ENCODE data around the gene P4HTM.

The P4HTM gene

GRCh38 chr3:48982016-48982415 lies 8.0 kb upstream of the P4HTM start:
- TF ChIP-seq CTCF (IDR thresholded peaks at IDR 0.05; ENCODE audit: low read depth, low read length, missing control alignments): no peak
- in situ Hi-C loops (cut with HindIII; ENCODE audit: low sequenced_read_pairs): no loop called here
- DNase-seq (ENCODE audit: low read depth): no peak
- H3K4me3 ChIP-seq (ENCODE audit: low read depth, low read length): no peak overlapping the region

GRCh38 chr3:48982686-48983085 lies 7.4 kb upstream of the P4HTM start:
- DNase-seq (ENCODE audit: low read depth): no peak
- TF ChIP-seq CTCF (IDR thresholded peaks at IDR 0.05; ENCODE audit: low read depth, low read length, missing control alignments): no peak
- in situ Hi-C loops (cut with HindIII; ENCODE audit: low sequenced_read_pairs): no loop called here
- no peak overlapping the region for H3K4me3 ChIP-seq (ENCODE audit: low read depth, low read length)

GRCh38 chr3:48983096-48983495 lies 6.9 kb upstream of the P4HTM start:
- in situ Hi-C loops (cut with HindIII; ENCODE audit: low sequenced_read_pairs): no loop called here
- no peak for DNase-seq (ENCODE audit: low read depth)

DNA sequence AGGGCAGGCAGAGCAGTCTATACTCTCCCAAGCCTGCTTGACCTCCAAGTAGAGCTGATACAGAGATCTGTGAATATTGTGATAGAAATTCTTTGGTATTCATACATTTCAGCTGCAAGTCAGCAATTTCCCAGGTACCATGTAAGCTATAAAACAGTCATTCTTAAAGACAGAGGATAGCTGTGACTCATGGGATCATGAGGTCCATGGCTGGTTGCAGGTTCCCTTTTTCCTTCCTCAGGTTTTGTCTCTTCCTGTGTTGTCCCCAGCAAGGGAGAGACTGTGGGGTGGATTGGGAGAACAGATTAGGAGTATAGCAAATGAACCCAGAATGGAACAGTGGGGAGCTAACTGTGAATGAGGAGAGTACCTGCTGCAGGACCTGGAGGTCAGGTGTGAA lies 5.4 kb upstream of the P4HTM start:
- no peak overlapping the region for H3K4me3 ChIP-seq (ENCODE audit: low read depth, low read length)
- in situ Hi-C loops (cut with HindIII; ENCODE audit: low sequenced_read_pairs): no loop called here
- DNase-seq (ENCODE audit: low read depth): no peak

More at GRCh38 chr3:48983096-48983495, 6.9 kb upstream of the P4HTM start:
- no peak for TF ChIP-seq CTCF (IDR thresholded peaks at IDR 0.05; ENCODE audit: low read depth, low read length, missing control alignments)
- no peak overlapping the region for H3K4me3 ChIP-seq (ENCODE audit: low read depth, low read length)

GRCh38 chr3:48985831-48986376 lies 4.1 kb upstream of the P4HTM start:
- DNase-seq (ENCODE audit: low read depth): no peak
- no peak for TF ChIP-seq CTCF (IDR thresholded peaks at IDR 0.05; ENCODE audit: low read depth, low read length, missing control alignments)
- in situ Hi-C loops (cut with HindIII; ENCODE audit: low sequenced_read_pairs): no loop called here
- H3K4me3 ChIP-seq (ENCODE audit: low read depth, low read length): no peak overlapping the region

More for the DNA sequence above, 5.4 kb upstream of the P4HTM start:
- no peak for TF ChIP-seq CTCF (IDR thresholded peaks at IDR 0.05; ENCODE audit: low read depth, low read length, missing control alignments)

GRCh38 chr3:48989126-48989795 lies 780 bp upstream of the P4HTM start:
- no peak for DNase-seq (ENCODE audit: low read depth)
- no peak for TF ChIP-seq CTCF (IDR thresholded peaks at IDR 0.05; ENCODE audit: low read depth, low read length, missing control alignments)
- in situ Hi-C loops (cut with HindIII; ENCODE audit: low sequenced_read_pairs): no loop called here
- H3K4me3 ChIP-seq (ENCODE audit: low read depth, low read length): peak overlapping the region; percentile 78
